GM21423 (cell line): Measurements from ENCODE around the gene TGFA.

Experiments
- ATAC-seq: cut with Tn5 transposase; IDR thresholded peaks from one replicate; pipeline ENCODE4 v1.9.1; 2021; ENCODE audit warnings: mild to moderate bottlenecking, moderate library complexity; ENCODE audit not compliant: unreplicated experiment

Gene TGFA

DNA sequence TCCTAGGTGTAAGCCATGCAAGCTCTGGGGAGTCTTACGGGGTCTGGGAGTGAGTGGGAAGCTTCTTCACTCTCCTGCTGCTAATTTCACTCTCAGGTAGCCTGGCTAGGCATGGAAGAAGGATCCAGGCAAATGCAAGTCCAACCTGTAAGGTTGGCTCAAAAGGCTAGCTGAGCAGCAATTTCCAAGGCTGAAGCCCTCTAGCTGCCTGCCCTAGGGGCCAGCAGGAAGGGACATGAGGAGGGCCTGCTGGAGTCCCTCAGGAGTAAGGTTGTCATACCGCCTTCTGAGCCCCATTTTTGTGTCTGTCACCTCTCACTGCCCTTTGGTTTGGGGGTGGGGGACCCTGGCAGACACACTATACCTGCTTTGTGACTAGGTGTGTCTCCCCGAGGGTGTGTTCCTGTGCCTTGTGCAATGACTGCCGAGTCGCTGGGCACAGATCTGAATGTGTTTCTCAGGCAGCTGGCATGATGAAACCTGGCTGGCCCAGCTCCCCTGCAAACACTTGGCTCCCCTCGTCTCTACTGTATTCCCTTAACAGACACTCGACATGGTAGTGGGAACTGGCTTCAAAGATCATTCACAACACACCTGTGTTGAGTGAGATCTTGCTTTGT is 127.8 kb downstream of the TGFA start:
- no peak for ATAC-seq

DNA sequence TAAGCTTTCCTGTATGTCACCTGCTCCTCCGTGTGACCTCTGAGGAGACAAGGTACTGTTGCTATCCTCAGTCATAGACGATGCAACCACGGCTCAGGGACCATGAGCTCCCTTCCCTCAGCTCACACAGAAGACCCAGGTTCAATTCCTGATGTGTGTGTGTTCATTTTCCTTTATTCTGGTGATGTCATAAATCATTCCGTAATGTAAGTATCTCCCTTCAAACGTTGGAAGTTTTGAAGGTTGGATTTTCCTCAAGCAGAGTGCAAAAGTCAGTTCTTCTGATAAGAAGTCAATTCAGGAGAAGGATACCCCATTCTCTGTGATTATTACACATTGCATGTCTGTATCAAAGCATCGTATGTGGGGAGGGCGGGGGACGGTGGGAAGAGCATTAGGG is 132.9 kb downstream of the TGFA start:
- ATAC-seq: no peak

DNA sequence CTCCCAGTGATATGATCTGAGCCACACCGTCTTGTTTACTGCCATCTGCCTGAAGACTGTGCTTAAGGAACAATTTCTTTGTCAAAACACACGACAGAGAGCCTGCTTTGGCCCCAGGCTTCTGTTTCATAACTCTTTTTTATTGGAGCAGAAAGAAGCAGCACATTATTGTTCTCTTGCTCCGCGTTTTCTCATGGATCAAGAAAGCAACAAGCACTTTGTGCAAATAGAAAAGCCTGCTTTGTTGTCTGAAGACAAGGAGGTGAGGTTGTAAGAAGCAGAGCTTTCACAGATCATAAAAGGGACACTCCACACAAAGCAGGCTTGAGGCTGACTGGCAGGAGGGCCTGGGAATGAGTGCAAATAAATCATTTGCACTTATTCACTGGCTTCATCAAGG is 133.5 kb downstream of the TGFA start:
- ATAC-seq: no peak

DNA sequence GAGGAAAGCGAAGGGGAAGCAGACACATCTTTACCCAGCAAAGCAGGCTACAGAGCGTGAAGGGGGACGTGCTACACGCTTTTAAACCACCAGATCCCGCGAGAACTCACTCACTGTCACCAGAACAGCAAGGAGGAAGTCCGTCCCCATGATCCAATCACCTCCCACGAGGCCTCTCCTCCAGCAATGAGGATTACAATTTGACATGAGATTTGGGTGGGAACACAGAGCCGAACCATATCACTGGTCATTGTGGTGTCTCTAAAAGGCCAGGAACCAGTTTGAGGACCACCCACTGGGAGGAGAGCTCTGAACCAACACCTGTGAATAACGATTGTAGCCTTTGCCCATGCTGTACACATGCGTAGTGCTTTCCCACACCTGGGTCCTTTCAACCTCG is 135.1 kb downstream of the TGFA start:
- ATAC-seq: no peak

DNA sequence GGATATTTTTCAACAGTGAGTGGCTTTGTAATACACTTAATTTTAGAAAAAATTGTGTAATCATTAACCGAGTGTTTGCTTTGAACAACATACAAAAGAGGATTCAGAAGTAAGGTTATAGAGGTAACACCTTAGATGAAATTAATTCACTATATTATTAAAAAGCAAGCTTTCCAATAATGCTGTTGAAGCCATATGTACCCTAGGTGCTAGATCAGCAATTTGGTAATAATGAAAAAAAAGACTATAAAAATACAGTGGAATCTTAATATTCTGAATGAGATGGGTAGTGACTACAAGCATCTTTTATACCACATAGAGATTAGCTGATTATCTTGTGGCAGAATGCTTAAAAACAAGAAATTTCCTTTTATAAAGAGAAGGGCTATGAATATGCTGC is 136.6 kb downstream of the TGFA start:
- ATAC-seq: no peak

DNA sequence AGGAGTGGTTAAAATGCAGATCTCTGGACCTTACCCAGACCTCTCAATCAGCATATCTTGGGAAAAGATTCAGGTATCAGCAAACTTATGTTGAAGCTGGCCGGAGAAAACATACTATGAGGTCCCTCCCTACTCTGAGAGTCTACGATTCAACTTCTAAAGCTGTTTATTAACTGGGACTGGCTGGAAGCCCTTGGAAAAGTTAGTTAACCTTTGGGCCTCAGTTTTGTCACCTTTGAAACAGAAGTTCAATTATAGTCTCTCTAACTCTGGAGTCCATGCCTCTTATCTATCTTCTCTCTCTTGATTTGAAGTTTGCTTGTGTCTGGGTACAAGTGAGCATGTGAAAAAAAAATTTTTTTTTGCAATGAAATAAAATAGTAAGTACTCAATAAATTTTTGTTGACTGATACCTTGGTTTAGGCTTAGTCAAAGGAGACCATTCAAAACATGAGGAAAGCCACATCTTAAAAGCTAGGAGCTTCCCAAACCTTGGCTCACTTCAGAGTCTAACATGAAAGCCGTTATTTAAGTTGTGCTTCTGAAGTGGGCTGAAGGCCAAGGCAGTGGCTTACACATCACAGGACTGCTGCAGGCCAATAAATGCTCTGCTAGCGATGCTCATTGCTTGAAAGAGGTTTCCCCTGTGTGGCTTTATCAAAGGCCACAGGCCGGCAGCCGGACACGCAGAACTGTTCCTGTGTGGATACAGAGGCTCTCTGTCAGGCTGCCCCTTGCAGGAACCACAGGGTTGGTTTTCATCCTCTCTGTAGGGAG is 141.1 kb downstream of the TGFA start:
- no peak for ATAC-seq

DNA sequence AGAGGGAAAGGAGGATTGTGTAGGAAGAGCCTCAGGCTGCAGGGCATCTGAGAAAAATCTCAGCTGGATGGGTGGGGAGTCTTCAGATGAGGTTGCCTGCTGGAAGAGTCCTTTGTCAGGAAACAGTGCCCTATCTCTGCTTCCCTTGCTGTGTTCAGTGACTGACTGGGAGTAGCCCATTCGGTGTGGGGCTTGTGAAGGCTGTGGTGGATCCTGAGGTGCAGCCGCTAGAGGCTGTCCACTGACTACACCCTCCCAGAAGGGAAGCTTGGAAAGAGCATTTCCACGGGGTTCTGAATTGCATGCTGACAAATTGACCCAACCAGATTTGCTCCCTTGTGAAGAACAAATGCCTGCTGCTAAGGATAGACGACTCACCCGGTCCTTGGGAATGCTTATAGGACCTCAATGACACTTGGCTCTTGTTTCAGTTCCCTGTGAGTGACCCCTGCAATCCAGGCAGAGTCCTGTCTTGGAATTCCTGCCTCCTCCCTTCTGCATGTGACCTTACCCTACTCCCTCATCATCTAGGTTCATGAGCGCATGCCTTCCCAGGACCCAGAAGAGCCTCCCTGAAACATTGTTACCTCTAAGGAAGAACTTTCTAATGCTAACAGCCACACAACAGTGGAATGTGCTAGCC is 142.0 kb downstream of the TGFA start:
- no peak for ATAC-seq

DNA sequence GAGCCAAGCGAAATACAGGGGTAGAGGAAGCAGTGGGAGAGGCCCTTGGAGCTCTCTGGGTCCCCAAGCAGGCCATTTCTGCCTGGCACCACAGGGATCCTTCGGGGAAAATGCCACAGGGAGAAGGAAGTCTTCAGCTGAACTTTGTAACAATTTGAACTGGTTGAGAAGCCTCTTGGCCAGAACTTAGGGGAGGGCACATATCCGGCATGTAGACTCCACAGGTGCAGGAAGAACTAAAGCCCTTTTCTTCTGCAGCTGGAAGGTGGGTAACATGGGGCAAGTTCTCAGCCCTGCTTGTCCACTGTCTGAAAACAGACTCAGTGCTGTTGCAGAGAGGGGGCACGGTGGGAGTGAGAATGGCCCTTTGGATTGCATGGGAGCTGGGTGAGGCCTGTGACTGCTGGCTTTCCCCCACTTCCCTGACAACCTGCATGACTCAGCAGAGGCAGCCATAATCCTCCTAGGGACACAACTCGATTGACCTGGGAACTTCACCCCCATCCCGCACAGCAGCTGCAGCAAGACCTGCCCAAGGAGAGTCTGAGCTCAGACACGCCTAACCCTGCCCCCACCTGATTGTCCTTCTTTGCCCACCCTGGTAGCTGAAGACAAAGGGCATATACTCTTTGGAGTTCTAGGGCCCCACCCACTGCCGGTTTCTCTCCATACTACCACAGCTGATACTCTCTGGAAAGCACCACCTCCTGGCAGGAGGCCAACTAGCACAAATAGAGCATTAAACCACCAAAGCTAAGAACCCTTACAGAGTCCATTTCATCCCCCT is 150.2 kb downstream of the TGFA start:
- ATAC-seq: no peak

DNA sequence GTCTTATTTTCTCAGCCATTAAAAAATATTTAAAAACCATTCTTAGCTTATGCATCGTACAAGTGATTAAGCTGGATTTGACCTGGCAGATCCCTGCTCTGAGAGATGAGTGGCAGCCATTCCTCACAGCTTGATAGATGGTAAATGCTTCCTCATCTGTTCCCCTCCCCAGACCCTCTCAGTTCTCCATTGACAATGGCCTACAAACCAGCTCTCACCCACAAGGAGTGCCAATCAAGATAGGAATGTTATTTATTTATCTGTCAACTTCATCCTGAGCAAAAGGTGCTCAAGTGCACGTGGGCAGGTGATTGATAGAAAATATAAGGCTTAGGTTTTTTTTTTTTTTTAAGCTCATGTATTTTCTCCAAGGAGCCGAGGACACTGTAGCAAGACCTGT is 153.1 kb downstream of the TGFA start:
- ATAC-seq: no peak

DNA sequence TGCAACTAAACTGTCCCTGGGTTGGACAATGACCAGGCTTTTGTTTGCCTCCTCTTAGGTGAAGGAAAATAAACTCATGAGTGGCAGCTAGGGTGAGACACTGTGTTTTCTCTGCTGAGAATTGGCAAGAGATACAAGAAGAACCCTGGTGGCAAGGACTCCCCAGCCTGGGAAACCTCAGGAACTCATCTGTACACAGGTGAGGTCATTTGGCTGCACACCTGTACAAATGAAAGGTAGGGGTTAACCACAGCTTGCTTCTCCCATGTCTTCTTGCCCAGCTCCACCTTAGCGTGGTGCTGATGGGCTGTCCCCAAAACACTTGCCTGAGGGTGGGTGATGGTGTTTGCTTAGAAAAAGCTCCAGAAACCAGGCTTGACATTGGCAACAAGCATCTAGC is 154.6 kb downstream of the TGFA start:
- no peak for ATAC-seq
